ENCODE data around the gene CCR5. TPM values are rescaled to one million over a fixed set of nuclear protein-coding genes. Genes with fewer than 3 reads are reported as not detected.

CCR5 gene
- total RNA-seq, 4 donors from 2014 or later, result 0.23 to 1.8 (median 0.44) TPM

DNA sequence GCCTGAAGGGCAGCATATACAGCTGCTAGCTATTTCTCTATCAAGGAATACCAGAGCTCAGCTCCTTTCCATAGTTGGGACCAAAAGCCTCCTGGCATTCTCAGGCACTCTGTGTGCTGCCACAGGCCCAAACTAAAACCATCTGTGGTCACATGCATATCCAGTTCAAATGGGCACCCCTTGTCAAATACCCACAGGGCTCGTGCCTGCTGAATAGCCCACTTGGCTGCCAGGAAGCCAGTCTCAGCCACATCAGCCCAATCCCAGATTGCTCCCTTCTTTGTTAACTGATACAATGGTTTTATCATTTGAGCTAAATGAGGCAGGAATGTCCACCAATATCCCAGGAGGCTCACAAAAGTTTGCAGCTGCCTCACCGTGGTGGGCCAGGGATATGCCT lies 50.2 kb downstream of the CCR5 start:
- Histone ChIP-seq H3K4me1 (no peaks in the 10 kb centered on the region), H3K27ac (no peak overlapping the region), H3K4me3 (no peak overlapping the region), H3K9me3 (no peaks in the 10 kb centered on the region), H3K36me3 (no peaks in the 10 kb centered on the region), H3K27me3 (no peaks in the 10 kb centered on the region)
- no peak for ATAC-seq
- 50 to 100% methylated on average over 1 of the region's 2 CpGs for WGBS, 2 donors (ENCODE audit: low coverage in 1 of 2)
- TF ChIP-seq, protein P1, sequence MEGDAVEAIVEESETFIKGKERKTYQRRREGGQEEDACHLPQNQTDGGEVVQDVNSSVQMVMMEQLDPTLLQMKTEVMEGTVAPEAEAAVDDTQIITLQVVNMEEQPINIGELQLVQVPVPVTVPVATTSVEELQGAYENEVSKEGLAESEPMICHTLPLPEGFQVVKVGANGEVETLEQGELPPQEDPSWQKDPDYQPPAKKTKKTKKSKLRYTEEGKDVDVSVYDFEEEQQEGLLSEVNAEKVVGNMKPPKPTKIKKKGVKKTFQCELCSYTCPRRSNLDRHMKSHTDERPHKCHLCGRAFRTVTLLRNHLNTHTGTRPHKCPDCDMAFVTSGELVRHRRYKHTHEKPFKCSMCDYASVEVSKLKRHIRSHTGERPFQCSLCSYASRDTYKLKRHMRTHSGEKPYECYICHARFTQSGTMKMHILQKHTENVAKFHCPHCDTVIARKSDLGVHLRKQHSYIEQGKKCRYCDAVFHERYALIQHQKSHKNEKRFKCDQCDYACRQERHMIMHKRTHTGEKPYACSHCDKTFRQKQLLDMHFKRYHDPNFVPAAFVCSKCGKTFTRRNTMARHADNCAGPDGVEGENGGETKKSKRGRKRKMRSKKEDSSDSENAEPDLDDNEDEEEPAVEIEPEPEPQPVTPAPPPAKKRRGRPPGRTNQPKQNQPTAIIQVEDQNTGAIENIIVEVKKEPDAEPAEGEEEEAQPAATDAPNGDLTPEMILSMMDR (IDR thresholded peaks at IDR 0.05), result no peak
- TF ChIP-seq POLR2A (IDR thresholded peaks at IDR 0.05) (no peak), POLR2AphosphoS5 (IDR thresholded peaks at IDR 0.05) (no peak), EP300 (IDR thresholded peaks at IDR 0.05) (no peak)

DNA sequence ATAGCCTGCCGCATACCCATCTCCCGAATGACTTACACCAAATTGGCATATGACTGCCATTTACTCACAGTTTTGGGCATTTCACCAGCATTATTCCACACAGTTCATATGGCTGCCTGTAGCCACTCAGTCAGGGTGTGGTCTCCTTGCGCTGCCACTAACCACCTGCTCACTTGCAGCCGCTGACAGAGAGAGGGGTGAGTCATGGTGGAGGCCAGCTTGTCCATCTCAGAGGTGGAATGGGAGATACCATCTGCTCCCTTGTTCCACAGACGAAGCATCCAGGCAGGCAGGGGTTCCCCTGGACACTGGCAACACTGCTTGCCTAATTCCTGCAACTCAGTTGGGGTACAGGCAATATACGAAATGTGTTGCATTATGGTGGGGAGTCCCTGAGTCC lies 51.9 kb downstream of the CCR5 start:
- WGBS, 2 donors (ENCODE audit: low coverage in 1 of 2), result 75 to 100% methylated on average over 2 of the region's 6 CpGs
- no peaks in the 10 kb centered on the region for H3K9me3 ChIP-seq
- H3K4me1 ChIP-seq, result no peaks in the 10 kb centered on the region
- no peak for ATAC-seq
- H3K27ac ChIP-seq, result no peak overlapping the region
- no peak overlapping the region for H3K4me3 ChIP-seq
- TF ChIP-seq, protein P1 (IDR thresholded peaks at IDR 0.05), result no peak
- TF ChIP-seq EP300 (IDR thresholded peaks at IDR 0.05) (no peak), POLR2A (IDR thresholded peaks at IDR 0.05) (no peak), POLR2AphosphoS5 (IDR thresholded peaks at IDR 0.05) (no peak)
- no peaks in the 10 kb centered on the region for H3K36me3 ChIP-seq
- H3K27me3 ChIP-seq, result no peaks in the 10 kb centered on the region

- no peaks in the 10 kb centered on the region for H3K9me3 ChIP-seq
- no peaks in the 10 kb centered on the region for H3K4me1 ChIP-seq
- no peaks in the 10 kb centered on the region for H3K36me3 ChIP-seq
- TF ChIP-seq EP300 (IDR thresholded peaks at IDR 0.05), result no peak
- TF ChIP-seq POLR2A (IDR thresholded peaks at IDR 0.05), result no peak
- TF ChIP-seq, protein P1 (IDR thresholded peaks at IDR 0.05), result no peak
- no peak for TF ChIP-seq POLR2AphosphoS5 (IDR thresholded peaks at IDR 0.05)
- no peaks in the 10 kb centered on the region for H3K27me3 ChIP-seq
- H3K27ac ChIP-seq, result no peak overlapping the region
- ATAC-seq, result no peak
- WGBS, 2 donors (ENCODE audit: low coverage in 1 of 2), result 38 to 100% methylated on average over 2 to 4 of the region's 5 CpGs
- H3K4me3 ChIP-seq, result no peak overlapping the region
These were observed 52.8 kb downstream of the CCR5 start for GRCh38 chr3:46423588-46423987.

Other genes starting within 250 kb of the CCR5 start
- gene CCR1, start 162.6 kb upstream of the CCR5 start, total RNA-seq, result 10 to 100 TPM in 2 of 4 donors, 1 to 10 TPM in 2; 1.9 to 32.3 (median 8.7) TPM
- gene CCR3, start 128.5 kb upstream of the CCR5 start, total RNA-seq, result not detected
- 1 to 10 TPM in 2 of 4 donors, under 1 TPM in 2; 0.77 to 3.9 (median 1.9) TPM for gene CCR2, start 16.8 kb upstream of the CCR5 start, total RNA-seq
- 10 to 100 TPM in 1 of 4 donors, 1 to 10 TPM in 1, under 1 TPM in 2; 0.89 to 15.8 (median 1.9) TPM for gene CCRL2, start 36.3 kb downstream of the CCR5 start, total RNA-seq
- 100 to 1,000 TPM in 1 of 4 donors, 1 to 10 TPM in 3; 1.2 to 198 (median 1.4) TPM for gene LTF, start 94.0 kb downstream of the CCR5 start, total RNA-seq
- not detected for gene RTP3, start 127.0 kb downstream of the CCR5 start, total RNA-seq
- 1 to 10 TPM in 2 of 4 donors, under 1 TPM in 1, not detected in 1; 0.62 to 2.0 (median 1.1) TPM for gene LRRC2, start 195.4 kb downstream of the CCR5 start, total RNA-seq
- not detected for gene FAM240A, start 241.6 kb downstream of the CCR5 start, total RNA-seq